Adrenal gland (tissue), 12 donors: ENCODE results near the gene NUP210. TPM values are rescaled to one million over a fixed set of nuclear protein-coding genes. Genes with fewer than 3 reads are reported as not detected.

Experiments
- DNase-seq, 7 donors: peaks; one replicate each; pipeline ENCODE4 v3.0.0-alpha.2; 2019 to 2020
- H3K27ac ChIP-seq, 5 donors: fragments of 200-600 bp; sonication (generic) in 4 of 5; 1 replicate in 3 of 5; 2 replicates in 2 of 5; pipeline versions ENCODE4 v1.5.1 to v1.8.0; 2016 to 2020; ENCODE audit warnings: mild to moderate bottlenecking in 1 of 5
- H3K27me3 ChIP-seq: fragments of 200-600 bp; 2 replicates; pipeline ENCODE4 v1.8.0; 2021
- H3K36me3 ChIP-seq, 2 donors: fragments of 200-600 bp; replicated peaks in 1 of 2; 1 replicate in 1 of 2; 2 replicates in 1 of 2; pipeline versions ENCODE4 v1.5.1 to v1.8.0; 2018 to 2022
- H3K4me1 ChIP-seq, 2 donors: fragments of 200-600 bp; replicated peaks in 1 of 2; 1 replicate in 1 of 2; 2 replicates in 1 of 2; pipeline versions ENCODE4 v1.5.1 to v1.8.0; 2018 to 2021
- H3K4me3 ChIP-seq, 4 donors: fragments of 200-600 bp; sonication (generic) in 3 of 4; one replicate each; pipeline ENCODE4 v1.5.1; 2016 to 2018
- H3K9me3 ChIP-seq, 3 donors: fragments of 200-600 bp; sonication (generic) in 1 of 3; replicated peaks in 1 of 3; 1 replicate in 2 of 3; 2 replicates in 1 of 3; pipeline versions ENCODE4 v1.5.1 to v1.8.0; 2016 to 2021
- CTCF ChIP-seq, 6 experiments: fragments of 450-650 bp in 4 of 6; fragments of 200-600 bp in 2 of 6; sonication (generic) in 1 of 6; IDR thresholded peaks; 1 replicate in 5 of 6; 2 replicates in 1 of 6; pipeline versions ENCODE4 v1.5.1 to v1.8.0; 2016 to 2021; ENCODE audit warnings: antibody characterized with exemption in 6 of 6, mild to moderate bottlenecking in 2 of 6, moderate library complexity in 1 of 6
- POLR2A ChIP-seq, 2 donors: fragments of 450-650 bp; IDR thresholded peaks; one replicate each; pipeline ENCODE4 v1.6.1; 2017; ENCODE audit warnings: antibody characterized with exemption in 2 of 2, mild to moderate bottlenecking in 2 of 2, moderate library complexity in 1 of 2
- WGBS, 4 donors: extraction: QIAGEN DNeasy Blood & Tissue Kit in 2 of 4; methylation state at CpG; one replicate each; pipeline versions ENCODE4 v1.1.5 to v1.1.7; 2013 to 2017; 5-methylcytosine and 5-hydroxymethylcytosine counted together
- intact Hi-C, 2 donors: fragments of 100-400 bp; cut with DNase I; formaldehyde crosslinking; loops; one replicate each; pipeline versions ENCODE4 v1.14.1 to v1.15.0; 2022 to 2023
- polyA plus RNA-seq, 3 donors: library from polyadenylated mRNA; stranded (reverse); fragments of 200-250 nt in 2 of 3; fragments of 350-450 nt in 1 of 3; fragmentation: Illumina TruSeq in 1 of 3; extraction: RNeasy Lipid Tissue Mini Kit (QIAGEN cat#74804) in 1 of 3; gene quantifications; one replicate each; pipeline ENCODE4 v1.2.3, GENCODE V29; 2013 to 2014
- total RNA-seq, 9 donors: library from RNA; depleted of rRNA in 4 of 9; stranded (reverse); fragments of >200 nt in 4 of 9; fragments of 120-200 nt in 1 of 9; fragmentation: NEBNext Ultra II Directional in 1 of 9; extraction: Animal tissue kit (Norgen Biotek cat#: 25700) in 1 of 9; gene quantifications; one replicate each; pipeline versions ENCODE4 v1.1.0 to v1.2.4, GENCODE V29; 2013 to 2023
- donor health status: healthy with polysubstance abuse.
- donor health status: Bipolar disorder and iron deficiency.
- donor health status: DM: yes; HTN: yes; CAD: no.
- donor health status: DM: no; HTN: no; CAD: no.
- donor health status: DM: no; HTN: no; CAD: no.
- donor health status: DM: yes; HTN: yes; CAD: no.

The NUP210 gene
- total and polyA plus RNA-seq, 12 donors: 3.0 to 15.8 (median 8.6) TPM

GRCh38 chr3:13317596-13318320 lies 102.4 kb downstream of the NUP210 start:
- H3K27me3 ChIP-seq: no peaks in the 10 kb centered on the region
- intact Hi-C loops: no loop called here
- H3K9me3 ChIP-seq: no peaks in the 10 kb centered on the region
- no peak for DNase-seq
- no peak overlapping the region for H3K27ac ChIP-seq
- WGBS, 4 donors: 89 to 95% (median 91%) methylated on average over 22 to 29 of the region's 29 CpGs
- H3K4me1 ChIP-seq: no peaks in the 10 kb centered on the region
- H3K36me3 ChIP-seq: peaks cover 0 to 4% of the 10 kb centered on the region in 2 donors
- H3K4me3 ChIP-seq: no peak overlapping the region
- no peak for TF ChIP-seq CTCF (IDR thresholded peaks at IDR 0.05)
- TF ChIP-seq POLR2A (IDR thresholded peaks at IDR 0.05): no peak

- intact Hi-C loops: no loop called here
- 71 to 85% (median 77%) methylated on average over 2 to 10 of the region's 10 CpGs for WGBS, 4 donors
Observed at GRCh38 chr3:13316603-13317002, 103.5 kb downstream of the NUP210 start.

GRCh38 chr3:13314877-13315276 lies 105.2 kb downstream of the NUP210 start:
- Histone ChIP-seq H3K4me1 (no peaks in the 10 kb centered on the region), H3K36me3 (peaks cover 0 to 4% of the 10 kb centered on the region in 2 donors), H3K4me3 (no peak overlapping the region), H3K27ac (no peak overlapping the region), H3K27me3 (no peaks in the 10 kb centered on the region), H3K9me3 (no peaks in the 10 kb centered on the region)
- DNase-seq: no peak
- intact Hi-C loops: no loop called here
- no peak for TF ChIP-seq CTCF (IDR thresholded peaks at IDR 0.05)
- TF ChIP-seq POLR2A (IDR thresholded peaks at IDR 0.05): no peak
- 91 to 100% (median 92%) methylated on average over 3 of the region's 3 CpGs for WGBS, 4 donors

More at GRCh38 chr3:13316603-13317002, 103.5 kb downstream of the NUP210 start:
- H3K36me3 ChIP-seq: peaks cover 0 to 4% of the 10 kb centered on the region in 2 donors
- H3K27me3 ChIP-seq: no peaks in the 10 kb centered on the region
- DNase-seq: peak in 2 of 7 donors; percentile 7 to 20
- H3K4me3 ChIP-seq: no peak overlapping the region
- no peak for TF ChIP-seq CTCF (IDR thresholded peaks at IDR 0.05)
- TF ChIP-seq POLR2A (IDR thresholded peaks at IDR 0.05): no peak
- H3K9me3 ChIP-seq: no peaks in the 10 kb centered on the region
- H3K27ac ChIP-seq: no peak overlapping the region
- H3K4me1 ChIP-seq: no peaks in the 10 kb centered on the region

GRCh38 chr3:13313813-13314212 lies 106.3 kb downstream of the NUP210 start:
- Histone ChIP-seq H3K27me3 (no peaks in the 10 kb centered on the region), H3K4me3 (no peak overlapping the region), H3K36me3 (no peaks in the 10 kb centered on the region), H3K9me3 (no peaks in the 10 kb centered on the region), H3K4me1 (no peaks in the 10 kb centered on the region), H3K27ac (no peak overlapping the region)
- no peak for TF ChIP-seq CTCF (IDR thresholded peaks at IDR 0.05)
- no peak for TF ChIP-seq POLR2A (IDR thresholded peaks at IDR 0.05)
- no peak for DNase-seq
- intact Hi-C loops: no loop called here
- WGBS, 4 donors: 88 to 97% (median 93%) methylated on average over 3 to 10 of the region's 10 CpGs
